Measurements from ENCODE around the gene INSM2.

The INSM2 gene

GRCh38 chr14:35526962-35527361, 7.0 kb upstream of the INSM2 start:
- no peak overlapping the region for H3K27ac ChIP-seq
- no peak for DNase-seq (ENCODE audit: low spot score)
- no peak for TF ChIP-seq CTCF (IDR thresholded peaks at IDR 0.05)
- no peak overlapping the region for H3K4me3 ChIP-seq

GRCh38 chr14:35531960-35532747, 1.8 kb upstream of the INSM2 start:
- TF ChIP-seq CTCF (IDR thresholded peaks at IDR 0.05): no peak
- no peak for DNase-seq (ENCODE audit: low spot score)

DNA sequence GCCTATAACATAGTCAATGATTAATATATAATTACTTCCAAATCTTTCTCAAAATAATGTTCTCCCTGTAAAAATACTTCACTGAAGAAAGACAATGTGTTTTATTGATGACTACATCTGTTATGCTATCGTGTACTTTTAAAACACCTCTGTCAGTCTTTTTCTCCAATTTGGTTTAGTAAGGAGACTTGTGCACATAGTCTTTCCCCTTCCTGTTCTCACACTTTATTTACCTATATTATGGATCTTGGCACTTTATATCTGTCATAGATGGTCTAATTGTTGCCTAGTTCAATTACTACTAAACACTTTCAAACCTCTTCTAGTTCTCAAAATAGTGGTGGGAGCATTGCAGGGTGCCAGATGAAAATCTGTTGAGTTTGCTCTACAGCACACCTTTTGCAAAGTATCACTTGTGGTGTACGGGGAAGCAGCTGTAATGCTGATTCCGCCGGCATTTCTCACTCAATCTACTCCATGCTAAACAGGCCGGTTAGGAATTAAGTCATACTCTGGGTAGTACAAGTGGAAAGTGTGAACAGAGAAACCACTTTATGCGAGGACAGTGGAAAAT, 1.1 kb upstream of the INSM2 start:
- Histone ChIP-seq H3K4me3 (peak overlapping the region; percentile 73), H3K27ac (no peak overlapping the region)
- TF ChIP-seq CTCF (IDR thresholded peaks at IDR 0.05): no peak
- DNase-seq (ENCODE audit: low spot score): no peak

More at GRCh38 chr14:35531960-35532747, 1.8 kb upstream of the INSM2 start:
- Histone ChIP-seq H3K27ac (no peak overlapping the region), H3K4me3 (no peak overlapping the region)

- no peak for TF ChIP-seq CTCF (IDR thresholded peaks at IDR 0.05)
- Histone ChIP-seq H3K4me3 (peak overlapping the region; percentile 73), H3K27ac (no peak overlapping the region)
- no peak for DNase-seq (ENCODE audit: low spot score)
Measured at GRCh38 chr14:35534208-35534872, 376 bp downstream of the INSM2 start.

- TF ChIP-seq CTCF (IDR thresholded peaks at IDR 0.05): no peak
- no peak overlapping the region for H3K27ac ChIP-seq
- peak overlapping the region; percentile 73 for H3K4me3 ChIP-seq
- no peak for DNase-seq (ENCODE audit: low spot score)
Measured at GRCh38 chr14:35534873-35535482, 1.0 kb downstream of the INSM2 start.

GRCh38 chr14:35535483-35536112, 1.6 kb downstream of the INSM2 start:
- no peak for TF ChIP-seq CTCF (IDR thresholded peaks at IDR 0.05)
- Histone ChIP-seq H3K27ac (no peak overlapping the region), H3K4me3 (peak overlapping the region; percentile 73)
- DNase-seq (ENCODE audit: low spot score): no peak

All from coronary artery (tissue), 2 donors.